SW480 (cell line): ENCODE results near the gene TMA7.
"Not testable (repeated sequence)": the region's sequence is repeated elsewhere in the genome, so short reads cannot be mapped to it uniquely, and the experiment has no call there.

Source experiments
- DNase-seq: peaks from one replicate; pipeline ENCODE4 v3.0.0-alpha.2; 2016; ENCODE audit warnings: low spot score

The TMA7 gene

GRCh38 chr3:48436477-48436787 lies 3.6 kb upstream of the TMA7 start:
- no peak for DNase-seq

GRCh38 chr3:48436855-48437254 lies 3.2 kb upstream of the TMA7 start:
- no peak for DNase-seq

GRCh38 chr3:48437812-48438211 lies 2.2 kb upstream of the TMA7 start:
- DNase-seq: no peak

GRCh38 chr3:48440590-48440958 lies 517 bp downstream of the TMA7 start:
- no peak for DNase-seq

GRCh38 chr3:48441940-48442339 lies 1.9 kb downstream of the TMA7 start:
- DNase-seq: no peak

- DNase-seq: no peak
These were observed 5.3 kb downstream of the TMA7 start for GRCh38 chr3:48445277-48445882.

GRCh38 chr3:48446043-48446424 lies 6.0 kb downstream of the TMA7 start:
- DNase-seq: no peak

- peak; percentile 89 for DNase-seq
These were observed 6.6 kb downstream of the TMA7 start, which contains the start of gene ATRIP for GRCh38 chr3:48446425-48447193. ATRIP (plus strand) TSS chr3:48446737; CDS start chr3:48446846, 109 bp downstream.

- no peak for DNase-seq
These were observed 11.2 kb downstream of the TMA7 start for GRCh38 chr3:48451270-48451669.

- no peak for DNase-seq
These were observed 16.4 kb downstream of the TMA7 start for GRCh38 chr3:48456456-48456855.

GRCh38 chr3:48459331-48459730 lies 19.3 kb downstream of the TMA7 start:
- DNase-seq: no peak

- no peak for DNase-seq
These were observed 19.9 kb downstream of the TMA7 start for GRCh38 chr3:48459773-48460516.

- DNase-seq: no peak
These were observed 20.5 kb downstream of the TMA7 start for GRCh38 chr3:48460517-48460902.

GRCh38 chr3:48461767-48462166 lies 21.7 kb downstream of the TMA7 start:
- DNase-seq: not testable (repeated sequence)

GRCh38 chr3:48463703-48464102 lies 23.6 kb downstream of the TMA7 start:
- DNase-seq: no peak

- no peak for DNase-seq
These were observed 24.7 kb downstream of the TMA7 start for GRCh38 chr3:48464713-48465221.

GRCh38 chr3:48465237-48465530 lies 25.1 kb downstream of the TMA7 start:
- no peak for DNase-seq

GRCh38 chr3:48465531-48466378 lies 25.7 kb downstream of the TMA7 start:
- DNase-seq: peak; percentile 96

GRCh38 chr3:48466386-48467109 lies 26.5 kb downstream of the TMA7 start:
- no peak for DNase-seq

- no peak for DNase-seq
These were observed 27.0 kb downstream of the TMA7 start for GRCh38 chr3:48467110-48467454.

- no peak for DNase-seq
These were observed 27.6 kb downstream of the TMA7 start for GRCh38 chr3:48467473-48468267.
